ENCODE data around the gene PTOV1. TPM values are rescaled to one million over a fixed set of nuclear protein-coding genes. Genes with fewer than 3 reads are reported as not detected.
A peak's percentile ranks its signal among the peaks of the same experiment; 100 is the strongest.

Gene PTOV1
- total RNA-seq, 1 experiment from 2014 or later = 114 TPM

DNA sequence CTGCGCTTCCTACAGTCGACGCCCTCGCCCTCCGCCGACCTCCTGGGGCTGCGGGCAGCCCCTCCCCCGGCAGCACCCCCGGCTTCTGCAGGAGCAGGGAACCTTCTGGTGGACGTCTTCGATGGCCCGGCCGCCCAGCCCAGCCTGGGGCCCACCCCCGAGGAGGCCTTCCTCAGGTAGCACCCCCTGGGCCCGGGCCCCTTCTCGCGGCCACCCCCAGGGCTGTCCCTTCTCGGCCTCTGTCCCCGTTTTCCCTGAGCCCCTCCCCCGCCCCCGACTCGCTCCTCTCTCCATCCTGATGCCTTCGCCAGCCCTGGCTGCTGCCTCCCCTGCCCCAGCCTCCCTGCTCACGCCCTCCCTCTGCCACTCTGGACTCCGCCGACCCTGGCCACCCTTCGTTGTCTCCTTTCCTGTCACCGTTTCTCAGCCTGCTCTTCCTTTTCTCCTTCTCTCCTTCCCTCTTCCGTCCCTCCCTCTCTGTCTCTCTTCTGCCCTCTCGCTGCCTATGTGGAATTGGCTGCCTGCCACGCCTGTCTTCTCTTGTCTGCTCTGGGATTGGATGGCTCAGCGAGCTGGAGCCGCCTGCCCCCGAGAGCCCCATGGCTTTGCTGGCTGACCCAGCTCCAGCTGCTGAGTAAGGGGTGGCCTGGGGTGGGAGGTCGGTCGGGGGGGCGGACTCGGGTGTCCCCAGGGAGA, 48.8 kb upstream of the PTOV1 start:
- intact Hi-C loops (cut with micrococcal nuclease; ENCODE audit: unreplicated experiment) = no loop called here
- no TSS peak for BruUV-seq (replicated peaks)

DNA sequence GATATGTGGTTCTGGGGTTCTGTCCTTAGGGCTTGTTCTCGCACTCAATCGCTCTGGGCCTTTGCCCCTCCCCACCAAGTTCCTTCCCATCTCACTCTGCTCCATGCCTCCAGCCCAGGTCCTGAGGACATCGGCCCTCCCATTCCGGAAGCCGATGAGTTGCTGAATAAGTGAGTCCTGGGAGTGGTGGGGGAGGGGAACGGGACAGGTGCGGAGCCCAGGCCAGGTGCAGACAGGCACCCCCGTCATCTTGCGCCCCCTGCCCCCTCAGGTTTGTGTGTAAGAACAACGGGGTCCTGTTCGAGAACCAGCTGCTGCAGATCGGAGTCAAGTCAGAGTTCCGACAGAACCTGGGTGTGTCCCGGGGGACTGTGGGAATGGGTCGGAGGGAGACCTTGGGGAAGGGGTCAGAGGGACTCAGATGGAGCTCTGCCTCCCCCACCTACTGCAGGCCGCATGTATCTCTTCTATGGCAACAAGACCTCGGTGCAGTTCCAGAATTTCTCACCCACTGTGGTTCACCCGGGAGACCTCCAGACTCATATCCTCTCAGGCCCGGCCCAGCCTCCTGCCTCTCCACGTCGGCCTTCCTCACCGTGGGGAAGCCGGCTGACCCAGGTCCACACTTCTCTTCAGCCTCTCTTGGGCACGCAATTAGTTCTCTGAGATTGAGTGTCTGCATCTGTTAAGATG, 48.0 kb upstream of the PTOV1 start:
- Histone ChIP-seq H3K4me1 (ENCODE audit: control insufficient read depth, insufficient read depth, low read length) (no peaks in the 10 kb centered on the region), H3K4me3 (ENCODE audit: low read depth in 2 of 2, low read length in 2 of 2) (no peak overlapping the region), H3K27me3 (ENCODE audit: control insufficient read depth, insufficient read depth, low read length) (no peaks in the 10 kb centered on the region), H3K27ac (ENCODE audit: low read length) (no peak overlapping the region), H3K9me3 (ENCODE audit: control insufficient read depth, insufficient read depth, low read depth, low read length) (no peaks in the 10 kb centered on the region), H3K36me3 (ENCODE audit: control insufficient read depth, insufficient read depth, low read length) (no peaks in the 10 kb centered on the region)
- in situ Hi-C loops (cut with HindIII; ENCODE audit: low pct_unique_long_range_greater_than_20kb, low sequenced_read_pairs) = no loop called here
- DNase-seq (ENCODE audit: low read depth, low spot score) (no peak), ATAC-seq (no peak)
- CTCF ChIA-PET = no interaction called here
- TF ChIP-seq TCF7L2 (IDR thresholded peaks at IDR 0.05; ENCODE audit: low read depth, low read length) (no peak), SIN3A (IDR thresholded peaks at IDR 0.05; ENCODE audit: borderline replicate concordance, insufficient read depth, low read depth, low read length) (no peak), POLR2AphosphoS5 (IDR thresholded peaks at IDR 0.05; ENCODE audit: low read depth, low read length) (no peak)
- TF ChIP-seq, protein P1, sequence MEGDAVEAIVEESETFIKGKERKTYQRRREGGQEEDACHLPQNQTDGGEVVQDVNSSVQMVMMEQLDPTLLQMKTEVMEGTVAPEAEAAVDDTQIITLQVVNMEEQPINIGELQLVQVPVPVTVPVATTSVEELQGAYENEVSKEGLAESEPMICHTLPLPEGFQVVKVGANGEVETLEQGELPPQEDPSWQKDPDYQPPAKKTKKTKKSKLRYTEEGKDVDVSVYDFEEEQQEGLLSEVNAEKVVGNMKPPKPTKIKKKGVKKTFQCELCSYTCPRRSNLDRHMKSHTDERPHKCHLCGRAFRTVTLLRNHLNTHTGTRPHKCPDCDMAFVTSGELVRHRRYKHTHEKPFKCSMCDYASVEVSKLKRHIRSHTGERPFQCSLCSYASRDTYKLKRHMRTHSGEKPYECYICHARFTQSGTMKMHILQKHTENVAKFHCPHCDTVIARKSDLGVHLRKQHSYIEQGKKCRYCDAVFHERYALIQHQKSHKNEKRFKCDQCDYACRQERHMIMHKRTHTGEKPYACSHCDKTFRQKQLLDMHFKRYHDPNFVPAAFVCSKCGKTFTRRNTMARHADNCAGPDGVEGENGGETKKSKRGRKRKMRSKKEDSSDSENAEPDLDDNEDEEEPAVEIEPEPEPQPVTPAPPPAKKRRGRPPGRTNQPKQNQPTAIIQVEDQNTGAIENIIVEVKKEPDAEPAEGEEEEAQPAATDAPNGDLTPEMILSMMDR (IDR thresholded peaks at IDR 0.05) = no peak
- TF ChIP-seq, protein P2, sequence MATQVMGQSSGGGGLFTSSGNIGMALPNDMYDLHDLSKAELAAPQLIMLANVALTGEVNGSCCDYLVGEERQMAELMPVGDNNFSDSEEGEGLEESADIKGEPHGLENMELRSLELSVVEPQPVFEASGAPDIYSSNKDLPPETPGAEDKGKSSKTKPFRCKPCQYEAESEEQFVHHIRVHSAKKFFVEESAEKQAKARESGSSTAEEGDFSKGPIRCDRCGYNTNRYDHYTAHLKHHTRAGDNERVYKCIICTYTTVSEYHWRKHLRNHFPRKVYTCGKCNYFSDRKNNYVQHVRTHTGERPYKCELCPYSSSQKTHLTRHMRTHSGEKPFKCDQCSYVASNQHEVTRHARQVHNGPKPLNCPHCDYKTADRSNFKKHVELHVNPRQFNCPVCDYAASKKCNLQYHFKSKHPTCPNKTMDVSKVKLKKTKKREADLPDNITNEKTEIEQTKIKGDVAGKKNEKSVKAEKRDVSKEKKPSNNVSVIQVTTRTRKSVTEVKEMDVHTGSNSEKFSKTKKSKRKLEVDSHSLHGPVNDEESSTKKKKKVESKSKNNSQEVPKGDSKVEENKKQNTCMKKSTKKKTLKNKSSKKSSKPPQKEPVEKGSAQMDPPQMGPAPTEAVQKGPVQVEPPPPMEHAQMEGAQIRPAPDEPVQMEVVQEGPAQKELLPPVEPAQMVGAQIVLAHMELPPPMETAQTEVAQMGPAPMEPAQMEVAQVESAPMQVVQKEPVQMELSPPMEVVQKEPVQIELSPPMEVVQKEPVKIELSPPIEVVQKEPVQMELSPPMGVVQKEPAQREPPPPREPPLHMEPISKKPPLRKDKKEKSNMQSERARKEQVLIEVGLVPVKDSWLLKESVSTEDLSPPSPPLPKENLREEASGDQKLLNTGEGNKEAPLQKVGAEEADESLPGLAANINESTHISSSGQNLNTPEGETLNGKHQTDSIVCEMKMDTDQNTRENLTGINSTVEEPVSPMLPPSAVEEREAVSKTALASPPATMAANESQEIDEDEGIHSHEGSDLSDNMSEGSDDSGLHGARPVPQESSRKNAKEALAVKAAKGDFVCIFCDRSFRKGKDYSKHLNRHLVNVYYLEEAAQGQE (IDR thresholded peaks at IDR 0.05; ENCODE audit: insufficient read depth in 1 of 2, low read depth in 2 of 2, low read length in 1 of 2) = no peak
- BruUV-seq (replicated peaks) = no TSS peak
- POLR2A ChIA-PET = no interaction called here
- intact Hi-C loops (cut with micrococcal nuclease; ENCODE audit: unreplicated experiment) = no loop called here

More for the DNA sequence above, 48.8 kb upstream of the PTOV1 start:
- in situ Hi-C loops (cut with HindIII; ENCODE audit: low pct_unique_long_range_greater_than_20kb, low sequenced_read_pairs) = no loop called here
- DNase-seq (ENCODE audit: low read depth, low spot score) (no peak), ATAC-seq (0 out of 2 replicates have a peak, but pooled peaks have one; percentile 23)
- H3K36me3 ChIP-seq (ENCODE audit: control insufficient read depth, insufficient read depth, low read length) = no peaks in the 10 kb centered on the region
- POLR2A ChIA-PET = no interaction called here
- H3K27me3 ChIP-seq (ENCODE audit: control insufficient read depth, insufficient read depth, low read length) = no peaks in the 10 kb centered on the region
- H3K9me3 ChIP-seq (ENCODE audit: control insufficient read depth, insufficient read depth, low read depth, low read length) = no peaks in the 10 kb centered on the region
- H3K27ac ChIP-seq (ENCODE audit: low read length) = no peak overlapping the region
- no peak overlapping the region for H3K4me3 ChIP-seq (ENCODE audit: low read depth in 2 of 2, low read length in 2 of 2)
- TF ChIP-seq, protein P2 (IDR thresholded peaks at IDR 0.05; ENCODE audit: insufficient read depth in 1 of 2, low read depth in 2 of 2, low read length in 1 of 2) = no peak
- no peaks in the 10 kb centered on the region for H3K4me1 ChIP-seq (ENCODE audit: control insufficient read depth, insufficient read depth, low read length)
- CTCF ChIA-PET = no interaction called here
